HG02588 (cell line): Measurements from ENCODE around the gene URB1.
"Not testable (repeated sequence)": the region's sequence is repeated elsewhere in the genome, so short reads cannot be mapped to it uniquely, and the experiment has no call there.

ENCODE experiments used
- ATAC-seq: cut with Tn5 transposase; IDR thresholded peaks from one replicate; pipeline ENCODE4 v1.9.1; 2021; ENCODE audit warnings: mild to moderate bottlenecking, moderate library complexity; ENCODE audit not compliant: unreplicated experiment

URB1 gene

DNA sequence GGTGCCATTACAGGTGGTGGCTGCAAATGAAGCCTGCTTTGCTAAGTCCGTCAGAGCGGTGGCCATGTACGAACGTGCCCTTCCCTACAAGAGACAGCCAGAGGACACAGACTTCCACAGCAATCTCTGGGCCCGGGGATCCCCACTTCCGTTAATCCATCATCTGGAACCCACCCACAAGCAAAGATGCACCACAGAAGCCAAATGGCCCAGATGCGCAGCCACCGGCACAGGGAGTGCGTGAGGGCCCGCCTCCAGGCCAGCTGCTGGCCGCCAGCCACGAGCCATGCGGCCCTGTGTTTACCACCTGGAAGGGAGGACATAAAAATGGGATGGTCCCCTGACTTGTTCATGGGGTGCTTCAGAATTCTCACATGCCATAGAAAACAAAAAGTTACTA is 72.1 kb downstream of the URB1 start:
- no peak for ATAC-seq

- no peak for ATAC-seq
Measured at GRCh38 chr21:32320059-32320458, 72.8 kb downstream of the URB1 start.

DNA sequence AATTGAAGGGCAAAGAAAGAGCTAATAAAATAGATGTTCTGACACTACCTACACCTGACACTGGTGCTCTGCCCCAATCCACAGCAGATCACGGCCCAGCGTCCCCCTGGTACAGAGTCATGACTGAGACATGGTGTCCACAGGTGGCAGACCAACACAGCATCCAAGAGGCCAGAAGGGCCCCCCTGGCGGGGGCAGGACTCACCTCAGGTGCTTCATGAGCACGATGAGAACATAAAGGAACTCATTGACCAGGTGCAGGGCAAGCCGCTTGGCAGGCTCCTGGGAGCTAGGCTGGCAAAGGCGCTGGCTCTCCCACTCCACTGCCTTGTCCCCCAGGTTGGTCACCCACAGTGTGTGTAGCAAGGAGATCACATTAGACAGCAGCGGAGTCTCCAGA is 73.8 kb downstream of the URB1 start:
- ATAC-seq = no peak

- no peak for ATAC-seq
Measured at GRCh38 chr21:32317726-32318125, 75.1 kb downstream of the URB1 start.

- ATAC-seq = no peak
Measured at GRCh38 chr21:32316361-32317215, 76.2 kb downstream of the URB1 start.

GRCh38 chr21:32315511-32316281 is 77.1 kb downstream of the URB1 start:
- no peak for ATAC-seq

DNA sequence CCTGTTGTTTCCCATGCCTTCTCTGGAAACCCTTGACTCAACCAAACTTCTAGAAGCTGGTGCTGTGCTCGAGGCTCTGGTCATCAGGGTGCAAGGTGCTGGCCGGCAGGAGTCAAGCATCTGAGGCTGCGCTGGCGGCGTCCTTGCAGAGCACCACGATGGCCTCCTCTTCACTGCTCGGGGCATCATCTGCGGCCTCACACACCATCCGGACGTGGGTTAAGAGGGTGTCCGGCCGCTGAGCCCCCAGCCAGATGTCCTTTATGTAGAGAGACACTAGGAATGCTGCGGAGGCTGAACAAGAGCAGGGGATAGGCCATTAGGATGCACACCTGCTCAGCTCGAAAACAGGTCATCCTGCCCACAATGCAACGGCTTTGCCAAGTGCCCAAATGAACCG is 78.0 kb downstream of the URB1 start:
- ATAC-seq = no peak

- ATAC-seq = no peak
Measured at GRCh38 chr21:32312976-32313375, 79.8 kb downstream of the URB1 start.

GRCh38 chr21:32312326-32312725 is 80.5 kb downstream of the URB1 start:
- no peak for ATAC-seq

DNA sequence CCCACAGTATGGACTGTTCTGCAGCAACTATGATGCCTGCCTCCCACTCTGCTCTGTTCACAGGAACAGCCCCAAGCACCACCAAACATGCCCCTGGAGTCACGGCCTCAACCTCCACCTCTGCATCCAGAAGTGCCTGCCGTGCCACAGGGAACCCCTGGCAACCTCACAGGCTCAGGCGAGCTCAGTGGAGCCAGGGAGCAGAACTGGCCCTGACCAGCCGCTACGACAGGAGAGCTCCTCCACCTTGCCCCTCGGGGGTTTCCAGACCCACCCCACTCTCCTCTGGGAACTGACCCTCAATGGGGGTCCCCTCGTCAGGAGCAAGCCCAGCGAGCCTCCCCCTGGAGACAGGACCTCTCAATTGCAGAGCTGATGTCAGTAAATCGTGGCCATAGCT is 81.2 kb downstream of the URB1 start:
- ATAC-seq = no peak

GRCh38 chr21:32310976-32311375 is 81.8 kb downstream of the URB1 start:
- ATAC-seq = not testable (repeated sequence)

- no peak for ATAC-seq
Measured at GRCh38 chr21:32309906-32310460, 82.8 kb downstream of the URB1 start.

GRCh38 chr21:32308696-32309095 is 84.1 kb downstream of the URB1 start:
- no peak for ATAC-seq

GRCh38 chr21:32307706-32308105 is 85.1 kb downstream of the URB1 start:
- ATAC-seq = no peak

GRCh38 chr21:32306021-32306780 is 86.6 kb downstream of the URB1 start:
- ATAC-seq = no peak

GRCh38 chr21:32304998-32305397 is 87.8 kb downstream of the URB1 start:
- no peak for ATAC-seq

DNA sequence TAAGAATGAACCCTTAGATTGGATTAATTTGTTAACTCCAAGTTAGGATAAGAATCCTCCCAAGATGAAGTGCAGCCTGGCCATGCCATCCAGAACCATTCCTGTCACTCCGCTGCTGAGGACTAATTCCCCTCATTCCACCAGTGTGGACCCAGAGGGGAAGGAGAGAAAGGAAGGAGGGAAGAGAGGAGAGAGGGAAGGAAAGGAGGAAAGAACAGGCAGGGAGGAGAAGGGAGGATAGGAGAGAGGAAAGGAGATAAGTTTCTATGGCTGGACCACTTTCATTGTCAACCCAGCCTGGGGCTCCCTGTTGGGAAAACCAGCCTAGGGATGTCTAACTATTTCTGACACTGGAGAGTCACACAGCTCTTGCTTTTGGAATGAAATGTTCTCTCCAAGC is 89.4 kb downstream of the URB1 start:
- no peak for ATAC-seq

DNA sequence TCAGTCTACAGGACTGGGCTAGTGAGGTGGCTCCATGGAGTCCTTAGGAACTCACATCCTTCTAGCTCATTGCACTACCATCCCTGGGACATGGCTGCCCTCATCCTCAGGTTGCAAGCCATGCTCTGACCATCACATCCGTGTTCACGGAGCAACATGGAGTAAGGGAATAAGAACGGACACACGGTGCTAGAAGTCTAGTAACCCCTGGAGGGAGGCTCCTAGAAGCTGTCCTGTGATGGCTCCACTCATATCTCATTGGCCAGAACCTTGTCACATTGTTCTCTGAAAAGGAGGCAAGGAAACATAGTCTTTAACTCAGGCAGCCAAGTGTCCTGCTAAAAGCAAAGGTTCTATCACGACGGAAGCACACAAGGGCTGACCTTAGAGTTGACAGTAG is 90.3 kb downstream of the URB1 start:
- ATAC-seq = no peak

- ATAC-seq = no peak
Measured at GRCh38 chr21:32301596-32301995, 91.2 kb downstream of the URB1 start.

DNA sequence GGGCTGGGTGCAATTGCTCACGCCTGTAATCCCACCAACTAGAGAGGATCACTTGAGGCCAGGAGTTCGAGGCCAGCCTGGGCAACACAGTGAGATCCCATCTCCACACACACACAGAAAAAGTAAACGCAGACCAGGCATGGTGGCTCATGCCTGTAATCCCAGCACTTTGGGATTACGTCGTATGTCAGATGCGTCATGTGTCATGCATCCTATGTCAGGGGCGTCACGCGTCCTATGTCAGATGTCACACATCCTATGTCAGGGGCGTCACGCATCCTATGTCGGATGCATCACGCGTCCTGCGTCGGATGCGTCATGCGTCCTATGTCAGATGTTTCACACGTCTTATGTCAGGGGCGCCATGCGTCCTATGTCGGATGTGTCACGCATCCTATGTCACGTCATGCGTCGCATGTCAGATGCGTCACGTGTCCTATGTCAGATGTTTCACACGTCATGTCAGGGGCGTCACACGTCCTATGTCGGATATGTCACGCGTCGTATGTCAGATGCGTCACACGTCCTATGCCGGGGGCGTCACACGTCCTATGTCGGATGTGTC is 92.6 kb downstream of the URB1 start:
- ATAC-seq = no peak

GRCh38 chr21:32299695-32300094 is 93.1 kb downstream of the URB1 start:
- ATAC-seq = no peak
